AG09319 (cell line): ENCODE results near the gene URGCP.

Experiments used
- DNase-seq: peaks from one replicate; pipeline ENCODE4 v3.0.0-alpha.2; 2010; ENCODE audit warnings: low read depth; ENCODE audit errors: extremely low read depth
- CTCF ChIP-seq: IDR thresholded peaks from 2 replicates; pipeline ENCODE4 v1.5.1; 2011; ENCODE audit warnings: low read depth, mild to moderate bottlenecking, inconsistent platforms, low read length, moderate library complexity

URGCP gene

GRCh38 chr7:43891069-43891955, 15.1 kb downstream of the URGCP start:
- TF ChIP-seq CTCF: no peak
- no peak for DNase-seq

GRCh38 chr7:43890468-43890867, 15.9 kb downstream of the URGCP start:
- TF ChIP-seq CTCF: no peak
- DNase-seq: no peak

- DNase-seq: no peak
- no peak for TF ChIP-seq CTCF
Observed at GRCh38 chr7:43888993-43889945, 17.1 kb downstream of the URGCP start.

GRCh38 chr7:43884617-43885016, 21.8 kb downstream of the URGCP start:
- TF ChIP-seq CTCF: no peak
- DNase-seq: no peak

GRCh38 chr7:43884209-43884608, 22.2 kb downstream of the URGCP start:
- no peak for TF ChIP-seq CTCF

GRCh38 chr7:43880596-43880995, 25.8 kb downstream of the URGCP start:
- TF ChIP-seq CTCF: no peak

More at GRCh38 chr7:43884209-43884608, 22.2 kb downstream of the URGCP start:
- no peak for DNase-seq

GRCh38 chr7:43879477-43879876, 26.9 kb downstream of the URGCP start:
- TF ChIP-seq CTCF: no peak
- no peak for DNase-seq

More at GRCh38 chr7:43880596-43880995, 25.8 kb downstream of the URGCP start:
- no peak for DNase-seq
